Stimulated activated CD8-positive, alpha-beta memory T cell treated with anti-CD3 and anti-CD28 coated beads, Interleukin-4, amount 100 ng/mL, for 24 hours (primary cell): ENCODE results near the gene PLP2.

Experiments
- DNase-seq: peaks from one replicate; pipeline ENCODE4 v3.0.0-alpha.2; 2020; ENCODE audit warnings: low read depth

Gene PLP2

DNA sequence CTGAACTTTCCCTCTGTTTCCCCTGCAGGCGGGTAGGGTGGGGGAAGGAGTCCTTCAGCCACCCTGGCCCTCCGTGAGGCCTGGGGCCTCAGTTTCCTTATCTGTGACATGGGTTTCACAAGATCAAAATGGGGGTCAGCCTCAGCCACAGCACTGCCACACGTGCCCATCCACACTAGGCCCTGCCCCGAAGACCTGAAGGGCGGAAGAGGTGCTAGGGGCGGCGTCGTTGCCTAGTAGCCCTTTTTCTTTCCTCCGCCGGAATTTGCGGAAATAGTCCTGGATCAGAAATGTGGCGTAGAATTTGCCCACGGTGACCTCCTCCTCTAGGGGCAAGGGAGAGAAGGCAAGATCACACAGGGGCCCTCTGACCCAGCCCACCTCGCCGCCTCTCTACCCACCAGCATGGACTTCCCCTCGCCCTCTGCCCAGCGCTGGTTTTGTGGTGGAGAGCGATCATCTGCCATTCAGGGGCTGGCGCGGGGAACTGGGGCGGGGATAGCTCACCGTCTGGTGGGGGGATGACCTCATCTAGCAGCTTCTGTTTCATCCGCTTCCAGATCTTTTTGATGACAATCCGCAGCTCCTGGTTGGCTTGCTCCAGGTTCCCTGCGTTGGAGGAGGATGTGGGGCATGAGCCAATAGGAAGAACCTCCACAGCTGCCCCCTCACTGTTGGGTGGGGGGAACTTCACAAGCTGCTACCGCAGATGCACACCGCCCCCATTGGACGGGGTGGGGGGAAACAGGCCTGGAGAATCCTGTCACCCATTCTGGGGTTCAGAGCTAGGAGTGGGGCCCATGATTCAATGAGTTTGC is 37.9 kb downstream of the PLP2 start:
- no peak for DNase-seq

DNA sequence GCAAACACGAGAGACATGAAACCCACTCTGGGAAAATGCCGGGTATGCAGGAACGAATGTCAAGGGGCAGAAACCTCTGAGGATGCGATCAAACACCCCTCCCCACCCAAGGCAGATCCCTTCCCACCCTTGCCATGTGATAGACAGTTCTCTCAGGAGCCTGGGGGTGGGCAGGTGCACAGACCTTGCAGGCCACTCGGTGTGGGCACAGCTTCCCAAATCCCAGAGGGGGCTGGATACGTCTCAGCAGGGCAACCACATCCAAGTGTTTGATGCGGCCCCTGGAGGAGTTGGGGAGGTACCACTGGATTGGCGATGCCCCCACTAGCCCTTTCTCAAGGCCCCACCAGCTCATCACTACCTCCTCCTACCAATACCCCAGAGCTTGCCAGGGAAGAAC is 38.7 kb downstream of the PLP2 start:
- DNase-seq = no peak

DNA sequence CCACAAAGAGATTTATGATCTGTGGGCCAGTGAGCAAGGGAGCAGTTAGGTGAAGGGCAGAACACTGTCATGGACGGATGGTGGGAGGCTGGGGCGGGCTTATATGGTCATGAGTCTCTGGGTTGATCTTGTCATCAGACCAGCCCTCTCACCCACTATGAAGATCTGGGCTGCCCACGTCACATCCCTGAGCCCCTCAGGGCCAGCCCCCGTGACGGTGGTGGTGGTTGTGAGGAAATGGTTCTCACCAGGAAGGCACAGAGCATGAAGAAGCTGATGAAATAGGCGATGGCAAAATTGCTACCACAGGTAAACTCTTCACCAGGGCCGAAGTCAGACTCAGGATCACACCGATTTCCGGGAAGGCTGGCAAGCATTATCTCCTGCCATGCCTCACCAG is 39.4 kb downstream of the PLP2 start:
- no peak for DNase-seq

DNA sequence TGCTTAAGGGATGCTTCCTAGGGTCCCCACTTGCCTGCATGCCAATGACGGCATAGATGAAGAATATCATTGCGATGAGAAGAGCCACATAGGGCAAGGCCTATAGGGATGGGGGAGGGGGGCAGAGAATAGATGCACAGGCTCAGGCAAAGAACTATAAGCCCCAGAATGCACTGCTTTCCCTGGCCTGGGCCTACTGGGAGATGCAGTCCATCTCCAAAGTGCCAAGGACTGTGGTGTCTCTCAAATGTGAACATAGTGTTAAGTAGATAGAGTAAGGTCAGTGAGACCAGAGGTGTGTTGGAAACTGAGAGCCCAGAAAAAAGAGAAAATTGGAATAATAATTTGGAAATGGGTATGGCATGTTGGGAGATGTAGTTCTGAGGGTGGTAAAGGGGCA is 40.5 kb downstream of the PLP2 start:
- DNase-seq = no peak

DNA sequence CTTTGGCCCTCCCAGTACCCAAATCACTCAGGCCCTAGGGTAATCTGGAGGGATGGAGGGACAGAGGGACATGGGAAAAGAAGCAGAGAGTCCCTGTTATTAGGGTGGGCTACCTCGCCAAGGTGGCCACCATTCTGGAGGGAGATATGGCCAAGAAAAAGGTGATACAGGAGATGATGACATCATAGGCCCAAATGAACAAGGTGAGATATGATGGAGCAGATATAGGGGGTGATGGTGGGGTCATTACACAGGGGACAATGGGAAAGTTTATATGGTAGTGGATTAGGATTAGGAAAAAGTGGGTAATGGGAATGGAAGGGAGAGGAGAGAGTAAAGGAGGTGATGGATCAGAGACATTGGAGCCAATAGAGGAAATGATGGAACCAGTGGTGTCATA is 41.2 kb downstream of the PLP2 start:
- DNase-seq = no peak

DNA sequence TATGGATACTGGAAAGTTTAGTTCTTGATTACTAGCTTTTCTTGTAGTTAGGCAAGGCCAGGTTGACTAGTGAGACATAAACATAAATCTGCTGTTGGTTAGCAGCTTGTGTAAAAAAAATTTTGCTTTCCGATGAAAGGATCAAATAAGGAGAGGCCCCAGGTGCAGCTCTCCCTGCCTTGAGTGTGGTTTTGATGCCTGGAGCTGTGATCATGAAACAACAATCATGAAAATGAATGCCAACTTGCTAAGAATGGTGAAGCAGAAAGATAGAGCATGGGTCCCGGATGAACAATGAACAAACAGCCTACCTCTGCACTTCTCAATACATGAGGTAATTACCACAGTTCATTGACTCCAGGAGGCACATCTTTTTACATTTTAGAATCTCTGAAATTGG is 42.7 kb downstream of the PLP2 start:
- no peak for DNase-seq

DNA sequence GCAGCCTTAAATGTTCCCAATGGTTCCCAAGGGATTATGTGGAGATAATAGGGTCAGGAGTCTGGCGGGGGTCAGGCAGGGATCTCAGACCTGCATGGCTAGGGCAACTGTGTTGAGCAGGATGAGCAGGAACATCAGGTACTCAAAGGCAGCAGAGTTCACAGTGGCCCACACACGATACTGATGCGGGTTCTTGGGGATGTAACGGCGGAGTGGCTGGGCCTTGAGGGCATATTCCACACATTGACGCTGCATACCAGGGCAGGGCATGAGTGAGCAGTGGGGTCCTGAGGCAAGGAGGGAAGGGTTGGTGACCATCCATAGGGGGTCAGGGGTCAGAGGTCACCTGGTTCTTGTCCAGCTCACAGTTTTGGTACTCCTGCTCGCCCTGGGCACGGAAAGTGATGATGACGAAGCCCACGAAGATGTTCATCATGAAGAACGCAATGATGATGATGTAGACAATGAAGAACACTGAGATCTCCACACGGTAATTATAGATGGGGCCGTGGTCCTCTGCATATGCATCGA is 43.4 kb downstream of the PLP2 start:
- DNase-seq = no peak

DNA sequence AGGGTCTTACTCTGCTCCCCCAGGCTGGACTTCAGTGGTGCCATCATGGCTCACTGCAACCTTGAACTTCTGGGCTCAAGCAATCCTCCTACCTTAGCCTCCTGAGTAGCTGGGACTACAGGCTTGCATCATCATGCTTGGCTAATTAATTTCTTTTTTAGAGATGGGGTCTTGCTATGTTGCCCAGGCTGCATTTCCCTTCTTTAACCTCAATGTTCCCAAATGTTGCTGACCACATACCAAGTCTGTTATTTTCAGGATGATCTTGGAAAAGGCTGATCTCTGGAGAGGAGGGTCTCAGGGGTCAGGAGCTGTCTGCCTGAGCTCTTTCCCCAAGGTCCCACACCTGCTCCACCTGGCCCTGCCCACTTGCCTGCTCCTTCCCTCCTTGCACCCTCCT is 48.4 kb downstream of the PLP2 start:
- no peak for DNase-seq

DNA sequence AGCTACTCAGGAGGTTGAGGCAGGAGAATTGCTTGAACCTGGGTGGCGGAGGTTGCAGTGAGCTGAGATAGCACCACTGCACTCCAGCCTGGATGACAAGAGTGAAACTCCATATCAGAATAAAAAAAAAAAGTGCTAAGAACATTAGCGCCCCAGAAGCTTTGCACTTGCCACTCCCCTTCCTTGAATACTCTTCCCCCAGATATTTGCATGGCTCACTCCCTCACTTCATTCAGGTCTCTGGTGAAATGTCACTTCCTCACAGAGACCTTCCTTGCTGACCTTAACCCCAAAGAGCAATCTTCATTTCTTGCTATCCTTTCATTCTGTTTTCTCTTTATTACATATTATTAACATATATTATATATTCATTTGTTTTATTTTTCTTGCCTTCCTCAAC is 50.2 kb downstream of the PLP2 start:
- DNase-seq = no peak
